Kidney capillary endothelial cell (primary cell): Measurements from ENCODE around the gene MTFR2.
A peak's percentile ranks its signal among the peaks of the same experiment; 100 is the strongest.
"Not testable (repeated sequence)": the region's sequence is repeated elsewhere in the genome, so short reads cannot be mapped to it uniquely, and the experiment has no call there.

Experiments
- DNase-seq: peaks from one replicate; pipeline ENCODE4 v3.0.0-alpha.2; 2018; ENCODE audit warnings: low spot score

MTFR2 gene

GRCh38 chr6:136235233-136235564 is 14.9 kb downstream of the MTFR2 start:
- no peak for DNase-seq

- DNase-seq, result no peak
Measured at GRCh38 chr6:136232701-136233100, 17.4 kb downstream of the MTFR2 start.

GRCh38 chr6:136230219-136230853 is 19.8 kb downstream of the MTFR2 start:
- DNase-seq, result no peak

GRCh38 chr6:136228814-136229213 is 21.3 kb downstream of the MTFR2 start:
- no peak for DNase-seq

GRCh38 chr6:136226674-136227377 is 23.3 kb downstream of the MTFR2 start:
- DNase-seq, result no peak

GRCh38 chr6:136226027-136226673 is 24.0 kb downstream of the MTFR2 start:
- DNase-seq, result peak; percentile 69

- no peak for DNase-seq
Measured at GRCh38 chr6:136225496-136225895, 24.6 kb downstream of the MTFR2 start.

GRCh38 chr6:136224974-136225373 is 25.1 kb downstream of the MTFR2 start:
- DNase-seq, result not testable (repeated sequence)

GRCh38 chr6:136216503-136217401 is 33.4 kb downstream of the MTFR2 start:
- no peak for DNase-seq

GRCh38 chr6:136213853-136214252 is 36.3 kb downstream of the MTFR2 start:
- no peak for DNase-seq

- no peak for DNase-seq
Measured at GRCh38 chr6:136213012-136213539, 37.0 kb downstream of the MTFR2 start.

GRCh38 chr6:136212608-136213007 is 37.5 kb downstream of the MTFR2 start:
- no peak for DNase-seq

- DNase-seq, result no peak
Measured at GRCh38 chr6:136210398-136211165, 39.5 kb downstream of the MTFR2 start.

GRCh38 chr6:136209496-136209895 is 40.6 kb downstream of the MTFR2 start:
- DNase-seq, result no peak

- DNase-seq, result no peak
Measured at GRCh38 chr6:136208783-136209182, 41.3 kb downstream of the MTFR2 start.

- no peak for DNase-seq
Measured at GRCh38 chr6:136201732-136202131, 48.4 kb downstream of the MTFR2 start.

- no peak for DNase-seq
Measured at GRCh38 chr6:136192902-136193301, 57.2 kb downstream of the MTFR2 start.

- DNase-seq, result no peak
Measured at GRCh38 chr6:136191606-136192312, 58.4 kb downstream of the MTFR2 start.

GRCh38 chr6:136189104-136189503 is 61.0 kb downstream of the MTFR2 start:
- DNase-seq, result no peak

GRCh38 chr6:136188486-136188885 is 61.6 kb downstream of the MTFR2 start:
- no peak for DNase-seq

- no peak for DNase-seq
Measured at GRCh38 chr6:136186363-136186762, 63.7 kb downstream of the MTFR2 start.
